Mesodermal cell (in vitro differentiated cells): ENCODE measurements around the gene DIO1.

Experiments
- H3K27ac ChIP-seq: 2 replicates; pipeline ENCODE4 v1.7.0; 2013; ENCODE audit warnings: mild to moderate bottlenecking, low read depth, low read length, moderate library complexity; ENCODE audit not compliant: severe bottlenecking
- H3K36me3 ChIP-seq: 2 replicates; pipeline ENCODE4 v1.7.1; 2013; ENCODE audit warnings: mild to moderate bottlenecking, low read length, moderate library complexity; ENCODE audit not compliant: control insufficient read depth, insufficient read depth
- H3K4me1 ChIP-seq: one replicate; pipeline ENCODE4 v1.7.1; 2013; ENCODE audit warnings: mild to moderate bottlenecking, low read length; ENCODE audit not compliant: insufficient read depth, control insufficient read depth, poor library complexity, severe bottlenecking
- H3K4me3 ChIP-seq: 2 replicates; pipeline ENCODE4 v1.7.0; 2013; ENCODE audit warnings: low read length, control low read depth, mild to moderate bottlenecking; ENCODE audit not compliant: insufficient read depth, poor library complexity, severe bottlenecking; ENCODE audit errors: extremely low read depth
- H3K9me3 ChIP-seq: 2 replicates; pipeline ENCODE4 v1.7.1; 2013; ENCODE audit warnings: mild to moderate bottlenecking, low read length, moderate library complexity; ENCODE audit not compliant: control insufficient read depth
- WGBS, 2 experiments: methylation state at CpG; one replicate each; pipeline ENCODE4 v1.1.5; 2013; ENCODE audit warnings: missing lambda C conversion rate in 2 of 2; ENCODE audit not compliant: insufficient coverage in 2 of 2; 5-methylcytosine and 5-hydroxymethylcytosine counted together

The DIO1 gene

GRCh38 chr1:53949023-53949990 lies 55.3 kb downstream of the DIO1 start:
- 97 to 100% methylated on average over 3 of the region's 4 CpGs for WGBS, 2 experiments
- H3K4me1 ChIP-seq = peaks cover 4% of the 10 kb centered on the region
- no peak overlapping the region for H3K27ac ChIP-seq
- H3K36me3 ChIP-seq = peaks cover 53% of the 10 kb centered on the region
- no peak overlapping the region for H3K4me3 ChIP-seq
- H3K9me3 ChIP-seq = no peaks in the 10 kb centered on the region

DNA sequence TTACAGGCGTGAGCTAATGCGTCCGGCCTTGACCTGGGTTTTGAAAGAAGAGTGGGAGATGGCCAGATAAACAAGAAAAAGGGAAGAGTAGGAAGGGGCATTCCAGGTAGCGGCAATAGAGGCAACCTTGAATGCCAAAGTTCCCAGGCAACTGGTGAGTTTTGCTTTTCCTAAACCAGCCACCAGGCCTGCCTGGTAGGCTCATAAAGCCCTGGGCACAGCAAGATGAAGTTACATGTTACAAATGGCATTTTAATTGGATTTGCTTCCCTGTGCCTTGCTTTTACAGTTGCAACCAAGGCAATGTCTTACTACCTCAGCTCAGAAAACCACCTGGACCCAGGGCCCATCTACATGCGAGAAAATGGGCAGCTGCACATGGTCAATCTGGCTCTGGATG lies 57.7 kb downstream of the DIO1 start:
- peaks cover 70% of the 10 kb centered on the region for H3K36me3 ChIP-seq
- H3K4me3 ChIP-seq = no peak overlapping the region
- H3K4me1 ChIP-seq = peaks cover 12% of the 10 kb centered on the region
- no peak overlapping the region for H3K27ac ChIP-seq
- WGBS, 2 experiments = 90 to 100% methylated on average over 4 to 5 of the region's 5 CpGs
- no peaks in the 10 kb centered on the region for H3K9me3 ChIP-seq

GRCh38 chr1:53954128-53954527 lies 60.1 kb downstream of the DIO1 start:
- no peak overlapping the region for H3K4me3 ChIP-seq
- H3K36me3 ChIP-seq = peaks cover 76% of the 10 kb centered on the region
- no peaks in the 10 kb centered on the region for H3K9me3 ChIP-seq
- WGBS, 2 experiments = no CpG with 5 or more reads among the region's 2 CpGs
- peaks cover 17% of the 10 kb centered on the region for H3K4me1 ChIP-seq
- no peak overlapping the region for H3K27ac ChIP-seq

DNA sequence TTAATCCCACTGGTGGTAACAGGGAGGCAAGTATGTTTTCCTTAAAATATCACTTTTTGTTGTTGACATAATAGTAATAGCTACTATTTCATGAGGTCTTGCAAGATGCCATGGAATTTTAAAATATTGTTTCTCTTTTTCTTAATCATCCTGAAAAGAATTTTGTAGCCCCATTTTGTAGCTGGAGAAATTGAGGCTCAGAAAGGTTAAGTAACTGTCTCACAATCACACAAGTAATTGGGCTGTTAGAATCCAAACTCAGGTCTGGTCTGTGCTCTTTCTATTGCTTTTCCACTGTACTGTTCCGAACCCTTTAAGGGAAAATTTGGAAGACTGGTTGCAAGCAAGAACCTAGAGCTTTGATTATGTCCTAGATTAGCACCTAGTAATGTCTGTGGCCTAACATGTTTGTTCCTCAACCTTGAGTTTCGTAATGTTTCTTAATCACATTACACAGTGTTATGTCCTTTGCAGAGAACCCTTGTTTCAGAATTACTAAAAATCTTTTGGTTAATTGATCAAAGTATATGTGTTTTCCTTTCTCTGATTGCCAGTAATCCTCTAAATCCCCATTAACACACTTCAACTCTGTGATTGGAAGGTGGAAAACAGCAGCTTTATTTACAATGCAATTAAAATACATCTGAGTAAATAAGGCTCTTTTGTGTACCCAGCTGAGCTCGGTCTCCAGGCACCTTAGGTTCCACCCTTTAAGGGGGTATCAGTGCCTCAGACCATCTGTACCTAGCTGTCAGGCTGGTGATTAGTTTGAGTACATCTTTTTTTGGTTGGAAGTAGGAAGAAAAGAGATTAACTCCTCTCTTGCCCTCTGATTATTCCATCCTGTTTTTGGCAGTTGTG lies 62.6 kb downstream of the DIO1 start:
- H3K4me3 ChIP-seq = no peak overlapping the region
- H3K4me1 ChIP-seq = peaks cover 17% of the 10 kb centered on the region
- peaks cover 84% of the 10 kb centered on the region for H3K36me3 ChIP-seq
- peak overlapping the region; percentile 78 for H3K27ac ChIP-seq
- H3K9me3 ChIP-seq = no peaks in the 10 kb centered on the region
- WGBS, 2 experiments = 88 to 93% methylated on average over 1 to 2 of the region's 3 CpGs

DNA sequence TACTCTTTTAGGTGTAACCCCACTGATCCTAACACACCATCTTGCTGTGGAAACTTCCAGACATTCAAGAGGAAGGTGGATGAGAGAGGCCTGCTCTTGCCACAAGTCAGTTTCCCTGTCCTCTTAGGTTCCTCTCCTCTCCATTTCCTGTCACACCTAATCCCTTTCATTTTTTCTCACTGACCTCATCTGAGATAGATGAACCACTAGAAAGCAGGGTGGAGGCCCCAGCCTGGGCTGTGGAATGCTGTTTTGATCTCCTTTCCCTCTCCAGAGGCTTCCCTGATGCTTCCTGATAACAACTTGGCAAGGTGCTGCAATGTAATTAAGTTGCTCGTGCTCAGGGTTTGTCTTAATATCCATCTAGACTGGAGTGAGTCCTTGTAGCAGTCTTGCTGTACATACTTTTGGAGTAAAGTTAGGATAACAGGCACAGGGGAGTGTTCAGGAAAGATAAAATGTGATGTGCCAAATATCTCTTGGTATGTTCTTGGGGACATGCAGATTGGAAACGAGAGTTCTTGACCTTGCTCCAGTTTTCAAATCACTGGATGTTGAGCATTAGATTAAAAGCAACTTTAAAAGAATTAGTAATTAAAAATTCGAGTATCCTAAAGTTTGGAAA lies 63.3 kb downstream of the DIO1 start:
- 56 to 71% methylated on average over 2 of the region's 3 CpGs for WGBS, 2 experiments
- peak overlapping the region; percentile 78 for H3K27ac ChIP-seq
- H3K4me1 ChIP-seq = peaks cover 17% of the 10 kb centered on the region
- peaks cover 84% of the 10 kb centered on the region for H3K36me3 ChIP-seq
- H3K9me3 ChIP-seq = no peaks in the 10 kb centered on the region
- H3K4me3 ChIP-seq = no peak overlapping the region

GRCh38 chr1:53959664-53960250 lies 65.8 kb downstream of the DIO1 start:
- no peak overlapping the region for H3K27ac ChIP-seq
- H3K36me3 ChIP-seq = peaks cover 83% of the 10 kb centered on the region
- H3K9me3 ChIP-seq = no peaks in the 10 kb centered on the region
- H3K4me3 ChIP-seq = no peak overlapping the region
- peaks cover 17% of the 10 kb centered on the region for H3K4me1 ChIP-seq
